ENCODE results near the gene NMRAL1.

DNA sequence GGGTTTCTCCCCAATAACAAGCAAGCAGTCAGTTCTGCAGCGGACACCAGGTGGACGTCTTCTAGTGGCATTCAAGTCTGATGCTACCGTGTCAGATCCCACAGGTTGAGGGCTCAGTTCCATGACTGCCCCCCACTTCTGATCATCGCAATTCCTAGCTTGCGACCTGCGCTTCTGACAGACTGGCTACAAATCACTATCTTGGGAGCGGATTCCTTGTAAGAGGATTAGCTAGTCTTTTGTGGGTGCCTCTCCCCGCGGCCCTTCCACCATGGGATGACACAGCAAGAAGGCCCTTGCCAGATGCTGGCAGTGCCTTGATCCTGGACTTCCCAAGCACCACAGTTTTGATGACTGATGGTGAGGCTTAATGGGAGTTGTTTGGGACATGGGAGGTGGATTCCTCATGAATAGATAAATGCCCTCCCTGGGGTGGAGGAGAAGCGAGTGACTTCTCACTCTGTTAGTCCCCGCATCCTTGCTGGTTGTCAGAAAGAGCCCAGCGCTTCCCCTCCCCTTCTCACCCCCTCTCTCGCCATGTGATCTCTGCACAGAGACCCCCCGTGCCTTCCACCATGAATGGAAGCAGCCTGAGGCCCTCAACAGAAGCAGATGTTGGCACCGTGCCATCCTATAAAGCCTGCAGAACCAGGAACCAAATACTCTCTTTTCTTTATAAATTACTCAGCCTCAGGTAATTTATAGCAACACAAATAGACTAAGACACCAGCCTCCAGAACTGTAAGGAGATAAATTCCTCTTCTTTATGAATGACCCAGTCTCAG lies 45.0 kb upstream of the NMRAL1 start:
- TF ChIP-seq CTCF (IDR thresholded peaks at IDR 0.05) (no peak), POLR2A (IDR thresholded peaks at IDR 0.05) (no peak)

All from lower leg skin (tissue), 3 donors.